K562 (cell line): ENCODE measurements around the gene TLR8. TPM values are rescaled to one million over a fixed set of nuclear protein-coding genes. Genes with fewer than 3 reads are reported as not detected.

Experiments
- ADNP ChIP-seq: fragments of 200-800 bp; sonication (Bioruptor generic); IDR thresholded peaks from 2 replicates; pipeline ENCODE4 v1.6.1; 2016; ENCODE audit warnings: missing genetic modification characterization, missing compliant biosample characterization
- CEBPB ChIP-seq: fragments of 450-650 bp; IDR thresholded peaks from 2 replicates; pipeline ENCODE4 v1.6.1; 2016; ENCODE audit warnings: missing genetic modification characterization, missing compliant biosample characterization
- CHD2 ChIP-seq: IDR thresholded peaks from 2 replicates; pipeline ENCODE4 v1.6.1; 2011; ENCODE audit warnings: low read depth, low read length
- E2F6 ChIP-seq, 2 experiments: IDR thresholded peaks; 2 replicates each; pipeline ENCODE4 v1.6.1; 2011; ENCODE audit warnings: borderline replicate concordance in 1 of 2, control low read depth in 1 of 2, low read depth in 1 of 2, low read length in 1 of 2, mild to moderate bottlenecking in 1 of 2, mixed read lengths in 1 of 2, moderate library complexity in 1 of 2; ENCODE audit not compliant: insufficient read depth in 1 of 2, insufficient read length in 1 of 2, poor library complexity in 1 of 2, severe bottlenecking in 1 of 2; ENCODE audit errors: extremely low read depth in 1 of 2
- EGR1 ChIP-seq: fragments of 450-650 bp; conservative IDR thresholded peaks from 2 replicates; pipeline ENCODE4 v1.6.1; 2017; ENCODE audit warnings: mild to moderate bottlenecking
- ESRRA ChIP-seq: fragments of 450-650 bp; IDR thresholded peaks from 2 replicates; pipeline ENCODE4 v1.6.1; 2014; ENCODE audit warnings: low read depth, mild to moderate bottlenecking, moderate library complexity, borderline replicate concordance
- HBP1 ChIP-seq: fragments of 450-650 bp; formaldehyde crosslinking; IDR thresholded peaks from 2 replicates; pipeline ENCODE4 v1.4.0; 2022; ENCODE audit warnings: missing genetic modification characterization
- NFATC3 ChIP-seq: fragments of 450-650 bp; IDR thresholded peaks from 2 replicates; pipeline ENCODE4 v1.6.1; 2017; ENCODE audit warnings: mild to moderate bottlenecking
- NR2C2 ChIP-seq, 2 experiments: fragments of 200-800 bp in 1 of 2; sonication (Bioruptor generic) in 1 of 2; sonication (generic) in 1 of 2; formaldehyde crosslinking in 1 of 2; IDR thresholded peaks; 2 replicates each; pipeline versions ENCODE4 v1.6.1 to v1.8.0; 2016 to 2022; ENCODE audit warnings: mild to moderate bottlenecking in 1 of 2, missing compliant biosample characterization in 1 of 2, missing genetic modification characterization in 1 of 2, missing genetic modification reagents in 1 of 2
- RCOR1 ChIP-seq, 2 experiments: IDR thresholded peaks; 2 replicates each; pipeline ENCODE4 v1.6.1; 2012; ENCODE audit warnings: low read depth in 2 of 2, low read length in 2 of 2, borderline replicate concordance in 1 of 2, improper control_type of control experiment in 1 of 2
- SMAD3 ChIP-seq: fragments of 450-650 bp; formaldehyde crosslinking; conservative IDR thresholded peaks from 2 replicates; pipeline ENCODE4 v1.4.0; 2020; ENCODE audit warnings: mild to moderate bottlenecking
- SMARCB1 ChIP-seq: IDR thresholded peaks from 2 replicates; pipeline ENCODE4 v1.6.1; 2011; ENCODE audit warnings: improper control_type of control experiment, low read depth; ENCODE audit not compliant: insufficient read length
- TAF1 ChIP-seq: IDR thresholded peaks from 2 replicates; pipeline ENCODE4 v1.6.1; 2011; ENCODE audit warnings: mild to moderate bottlenecking, low read length, moderate library complexity; ENCODE audit not compliant: insufficient read depth, control insufficient read depth, severe bottlenecking; ENCODE audit errors: extremely low read depth
- TCF7L2 ChIP-seq: fragments of 150-350 bp; IDR thresholded peaks from 2 replicates; pipeline ENCODE4 v1.6.1; 2016; ENCODE audit warnings: low read depth, mild to moderate bottlenecking, low read length, moderate library complexity
- TFAP4 ChIP-seq: sonication (generic); formaldehyde crosslinking; IDR thresholded peaks from 2 replicates; pipeline ENCODE4 v1.8.0; 2022; ENCODE audit warnings: missing genetic modification reagents, mild to moderate bottlenecking, moderate library complexity, borderline replicate concordance
- polyA plus RNA-seq, 8 experiments: library from polyadenylated mRNA; depleted of rRNA in 4 of 8; stranded (reverse) in 5 of 8; unstranded in 3 of 8; fragments of >200 nt; fragmentation: Nextera tagmentation in 2 of 8; fragmentation: Illumina TruSeq in 1 of 8; extraction: Ambion mirVana in 2 of 8; extraction: Trizol in 1 of 8; gene quantifications; 2 replicates each; pipeline versions ENCODE4 v1.2.1 to v1.2.3, GENCODE V29; 2011 to 2014; ENCODE audit warnings: inconsistent platforms in 1 of 8, missing spikeins in 1 of 8
- total RNA-seq, 7 experiments: library from RNA; depleted of rRNA in 6 of 7; stranded (reverse); fragments of >200 nt in 6 of 7; fragmentation: Illumina TruSeq in 2 of 7; extraction: Trizol in 2 of 7; gene quantifications; 2 replicates each; pipeline versions ENCODE4 v1.2.1 to v1.2.3, GENCODE V29; 2011 to 2021; ENCODE audit warnings: low replicate concordance in 1 of 7
- TF ChIP-seq, protein P1 (sequence below), 2 experiments: fragments of 450-650 bp; conservative IDR thresholded peaks; 2 replicates each; pipeline ENCODE4 v1.6.1; 2017; ENCODE audit warnings: mild to moderate bottlenecking in 2 of 2, moderate library complexity in 2 of 2
- TF ChIP-seq, protein P2 (sequence below): fragments of 200-800 bp; sonication (Bioruptor generic); IDR thresholded peaks from 2 replicates; pipeline ENCODE4 v1.6.1; 2017; ENCODE audit warnings: missing genetic modification characterization, missing compliant biosample characterization

TLR8 gene
- total and polyA plus RNA-seq, 9 of the 15 experiments (the other 6 are each of a cell fraction or from before 2014, with no cell fraction given) = not detected

DNA sequence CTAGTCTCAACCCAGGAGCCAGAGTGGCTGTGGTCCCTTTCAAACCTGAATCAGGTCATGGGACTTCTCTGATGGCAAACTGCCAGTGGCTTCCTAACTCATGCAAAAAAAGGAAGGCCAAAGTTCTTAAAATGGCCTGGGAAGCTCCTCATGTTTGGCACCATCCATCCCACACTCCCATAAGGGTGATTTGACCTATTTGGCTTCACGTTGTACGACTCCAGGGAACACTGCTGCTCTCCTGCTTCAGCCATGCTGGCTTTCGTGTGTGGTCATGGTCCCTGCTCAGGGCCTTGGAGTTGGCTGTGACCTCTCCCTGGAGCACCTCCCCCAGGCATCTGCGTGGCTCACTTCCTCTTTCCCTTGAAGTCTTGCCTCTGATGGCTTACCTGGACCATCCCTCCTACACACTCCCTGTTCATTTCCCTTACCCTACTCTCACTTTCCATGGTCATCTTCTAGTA lies 55.7 kb downstream of the TLR8 start (continued):
- no peak for TF ChIP-seq EGR1
- TF ChIP-seq NR2C2 (CRISPR knock-in tag; IDR thresholded peaks at IDR 0.05) = no peak
- TF ChIP-seq NR2C2 (tag; IDR thresholded peaks at IDR 0.05) = peak; percentile 82
- TF ChIP-seq TAF1 = peak; percentile 23
- TF ChIP-seq ADNP = no peak
- TF ChIP-seq TFAP4 (CRISPR knock-in tag) = no peak
- TF ChIP-seq, protein P1, sequence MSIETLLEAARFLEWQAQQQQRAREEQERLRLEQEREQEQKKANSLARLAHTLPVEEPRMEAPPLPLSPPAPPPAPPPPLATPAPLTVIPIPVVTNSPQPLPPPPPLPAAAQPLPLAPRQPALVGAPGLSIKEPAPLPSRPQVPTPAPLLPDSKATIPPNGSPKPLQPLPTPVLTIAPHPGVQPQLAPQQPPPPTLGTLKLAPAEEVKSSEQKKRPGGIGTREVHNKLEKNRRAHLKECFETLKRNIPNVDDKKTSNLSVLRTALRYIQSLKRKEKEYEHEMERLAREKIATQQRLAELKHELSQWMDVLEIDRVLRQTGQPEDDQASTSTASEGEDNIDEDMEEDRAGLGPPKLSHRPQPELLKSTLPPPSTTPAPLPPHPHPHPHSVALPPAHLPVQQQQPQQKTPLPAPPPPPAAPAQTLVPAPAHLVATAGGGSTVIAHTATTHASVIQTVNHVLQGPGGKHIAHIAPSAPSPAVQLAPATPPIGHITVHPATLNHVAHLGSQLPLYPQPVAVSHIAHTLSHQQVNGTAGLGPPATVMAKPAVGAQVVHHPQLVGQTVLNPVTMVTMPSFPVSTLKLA (conservative IDR thresholded peaks at IDR 0.05) = 0 out of 4 replicates have a peak, but pooled peaks of 1 of the 2 experiments have one; percentile 17
- TF ChIP-seq, protein P2, sequence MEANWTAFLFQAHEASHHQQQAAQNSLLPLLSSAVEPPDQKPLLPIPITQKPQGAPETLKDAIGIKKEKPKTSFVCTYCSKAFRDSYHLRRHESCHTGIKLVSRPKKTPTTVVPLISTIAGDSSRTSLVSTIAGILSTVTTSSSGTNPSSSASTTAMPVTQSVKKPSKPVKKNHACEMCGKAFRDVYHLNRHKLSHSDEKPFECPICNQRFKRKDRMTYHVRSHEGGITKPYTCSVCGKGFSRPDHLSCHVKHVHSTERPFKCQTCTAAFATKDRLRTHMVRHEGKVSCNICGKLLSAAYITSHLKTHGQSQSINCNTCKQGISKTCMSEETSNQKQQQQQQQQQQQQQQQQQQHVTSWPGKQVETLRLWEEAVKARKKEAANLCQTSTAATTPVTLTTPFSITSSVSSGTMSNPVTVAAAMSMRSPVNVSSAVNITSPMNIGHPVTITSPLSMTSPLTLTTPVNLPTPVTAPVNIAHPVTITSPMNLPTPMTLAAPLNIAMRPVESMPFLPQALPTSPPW (CRISPR knock-in tag) = peak; percentile 24
- TF ChIP-seq SMARCB1 = no peak
- TF ChIP-seq ESRRA = no peak
- TF ChIP-seq NFATC3 = no peak
- TF ChIP-seq CEBPB = no peak
- TF ChIP-seq SMAD3 (CRISPR knock-in tag) = 0 out of 2 replicates have a peak, but pooled peaks have one; percentile 38
- TF ChIP-seq RCOR1 (IDR thresholded peaks at IDR 0.05; ENCODE audit: borderline replicate concordance in 1 of 2, low read depth in 2 of 2, low read length in 2 of 2) = peak in 1 of 2 experiments; percentile 66; a peak in 1 of 4 replicates
- peak; percentile 62 to 70 for TF ChIP-seq E2F6 (IDR thresholded peaks at IDR 0.05; ENCODE audit: borderline replicate concordance in 1 of 2, extremely low read depth in 1 of 2, insufficient read depth in 1 of 2, insufficient read length in 1 of 2, low read depth in 1 of 2, low read length in 1 of 2, poor library complexity in 1 of 2, severe bottlenecking in 1 of 2)
- TF ChIP-seq TCF7L2 = no peak
- TF ChIP-seq CHD2 = no peak
- no peak for TF ChIP-seq HBP1
